Measurements from ENCODE around the gene LRFN4.

The LRFN4 gene

GRCh38 chr11:66855574-66856495 is 1.0 kb upstream of the LRFN4 start:
- intact Hi-C loops (cut with DNase I) = loop anchor here (1.0 kb wide), 2 partner anchors 13 to 102 kb away; partner anchors contain the start of genes PC and RCE1
- DNase-seq = peak; percentile 77 to 99 (median 94)

GRCh38 chr11:66857234-66857926 is 516 bp downstream of the LRFN4 start:
- intact Hi-C loops (cut with DNase I) = no loop called here
- DNase-seq = peak in 1 of 10 donors; percentile 58

- no peak for DNase-seq
- intact Hi-C loops (cut with DNase I) = no loop called here
These were observed 992 bp downstream of the LRFN4 start for GRCh38 chr11:66857927-66858185.

GRCh38 chr11:66858186-66858938 is 1.5 kb downstream of the LRFN4 start:
- no peak for DNase-seq
- intact Hi-C loops (cut with DNase I) = no loop called here

- DNase-seq = no peak
- intact Hi-C loops (cut with DNase I) = no loop called here
These were observed 2.2 kb downstream of the LRFN4 start for GRCh38 chr11:66858939-66859685.

GRCh38 chr11:66859686-66860448 is 3.0 kb downstream of the LRFN4 start:
- intact Hi-C loops (cut with DNase I) = no loop called here
- no peak for DNase-seq

GRCh38 chr11:66860449-66860831 is 3.6 kb downstream of the LRFN4 start:
- intact Hi-C loops (cut with DNase I) = no loop called here
- DNase-seq = no peak

GRCh38 chr11:66861038-66861773 is 4.3 kb downstream of the LRFN4 start:
- intact Hi-C loops (cut with DNase I) = no loop called here
- DNase-seq = no peak

GRCh38 chr11:66861774-66862558 is 5.1 kb downstream of the LRFN4 start:
- DNase-seq = no peak
- intact Hi-C loops (cut with DNase I) = no loop called here

GRCh38 chr11:66862559-66863037 is 5.7 kb downstream of the LRFN4 start:
- no peak for DNase-seq
- intact Hi-C loops (cut with DNase I) = no loop called here

- DNase-seq = no peak
- intact Hi-C loops (cut with DNase I) = no loop called here
These were observed 6.7 kb downstream of the LRFN4 start for GRCh38 chr11:66863428-66864125.

- no peak for DNase-seq
- intact Hi-C loops (cut with DNase I) = no loop called here
These were observed 7.5 kb downstream of the LRFN4 start for GRCh38 chr11:66864172-66864901.

- intact Hi-C loops (cut with DNase I) = no loop called here
- peak in 1 of 10 donors; percentile 47 for DNase-seq
These were observed 8.2 kb downstream of the LRFN4 start for GRCh38 chr11:66864924-66865697.

GRCh38 chr11:66866007-66866406 is 9.1 kb downstream of the LRFN4 start:
- intact Hi-C loops (cut with DNase I) = no loop called here
- no peak for DNase-seq

GRCh38 chr11:66866511-66866986 is 9.7 kb downstream of the LRFN4 start:
- DNase-seq = no peak
- intact Hi-C loops (cut with DNase I) = no loop called here

GRCh38 chr11:66867425-66868040 is 10.7 kb downstream of the LRFN4 start:
- DNase-seq = no peak
- intact Hi-C loops (cut with DNase I) = no loop called here

Data from posterior cingulate gyrus (tissue), 11 donors.